ENCODE results near the gene TMEM54.

- TF ChIP-seq CTCF (IDR thresholded peaks at IDR 0.05) (no peak), POLR2A (IDR thresholded peaks at IDR 0.05) (no peak)
These were observed 27.1 kb upstream of the TMEM54 start for GRCh38 chr1:32928285-32928684.

Measured in esophagus squamous epithelium (tissue), 4 donors.